HepG2 (cell line): ENCODE results near the gene CACNA1C. TPM values are rescaled to one million over a fixed set of nuclear protein-coding genes. Genes with fewer than 3 reads are reported as not detected.

ENCODE experiments used
- HDAC6 ChIP-seq: fragments of 200-600 bp; sonication (generic); IDR thresholded peaks from 2 replicates; pipeline ENCODE4 v1.7.0; 2017; ENCODE audit warnings: mild to moderate bottlenecking, antibody characterized with exemption, low read length, low read depth
- HNRNPL ChIP-seq: fragments of 200-400 bp; formaldehyde crosslinking; IDR thresholded peaks from 2 replicates; pipeline ENCODE4 v1.6.1; 2017; ENCODE audit warnings: mild to moderate bottlenecking, low read depth, low read length
- JARID2 ChIP-seq: sonication (generic); formaldehyde crosslinking; IDR thresholded peaks from 2 replicates; pipeline ENCODE4 v1.8.1; 2023; ENCODE audit warnings: missing genetic modification reagents, inconsistent platforms; ENCODE audit not compliant: insufficient replicate concordance
- PATZ1 ChIP-seq: sonication (generic); formaldehyde crosslinking; IDR thresholded peaks from 2 replicates; pipeline ENCODE4 v1.4.0; 2020; ENCODE audit warnings: missing genetic modification reagents
- PCBP2 ChIP-seq: fragments of 200-400 bp; formaldehyde crosslinking; optimal IDR thresholded peaks from 2 replicates; pipeline ENCODE3; 2018; ENCODE audit warnings: low read length, low read depth; ENCODE audit not compliant: poor library complexity, severe bottlenecking
- PPARG ChIP-seq: conservative IDR thresholded peaks from 2 replicates; pipeline ENCODE4 v1.6.1; 2016; ENCODE audit warnings: missing biosample characterization, missing genetic modification reagents
- SPEN ChIP-seq: sonication (generic); formaldehyde crosslinking; IDR thresholded peaks from 2 replicates; pipeline ENCODE4 v1.5.1; 2020; ENCODE audit warnings: low read depth, mild to moderate bottlenecking, missing genetic modification reagents
- ZFY ChIP-seq: sonication (generic); formaldehyde crosslinking; IDR thresholded peaks from 2 replicates; pipeline ENCODE4 v1.4.0; 2020; ENCODE audit warnings: missing genetic modification reagents
- ZNF234 ChIP-seq: sonication (generic); formaldehyde crosslinking; conservative IDR thresholded peaks from 2 replicates; pipeline ENCODE4 v1.5.1; 2020; ENCODE audit warnings: mild to moderate bottlenecking, missing genetic modification reagents
- ZNF331 ChIP-seq: sonication (generic); formaldehyde crosslinking; IDR thresholded peaks from 2 replicates; pipeline ENCODE4 v1.4.0; 2020; ENCODE audit warnings: missing genetic modification reagents
- ZNF598 ChIP-seq: sonication (generic); formaldehyde crosslinking; IDR thresholded peaks from 2 replicates; pipeline ENCODE4 v1.5.1; 2020; ENCODE audit warnings: mild to moderate bottlenecking, missing genetic modification reagents, borderline replicate concordance
- ZNF720 ChIP-seq: sonication (generic); formaldehyde crosslinking; IDR thresholded peaks from 2 replicates; pipeline ENCODE4 v1.4.0; 2020; ENCODE audit warnings: missing genetic modification reagents
- polyA plus RNA-seq, 8 experiments: library from polyadenylated mRNA; depleted of rRNA in 3 of 8; stranded (reverse) in 7 of 8; unstranded in 1 of 8; fragments of >200 nt; fragmentation: Illumina TruSeq in 4 of 8; extraction: Trizol in 4 of 8; gene quantifications; 2 replicates each; pipeline versions ENCODE4 v1.2.1 to v1.2.3, GENCODE V29; 2011 to 2016; ENCODE audit warnings: low read depth in 4 of 8, missing spikeins in 1 of 8, mixed read lengths in 1 of 8; ENCODE audit not compliant: insufficient read depth in 1 of 8
- total RNA-seq, 5 experiments: library from RNA; depleted of rRNA; stranded (reverse); fragments of >200 nt; fragmentation: Illumina TruSeq; extraction: Trizol; gene quantifications; 2 replicates each; pipeline ENCODE4 v1.2.3, GENCODE V29; 2016; ENCODE audit warnings: low read depth in 1 of 5
- TF ChIP-seq, protein P1 (sequence below): sonication (generic); formaldehyde crosslinking; conservative IDR thresholded peaks from 2 replicates; pipeline ENCODE4 v1.4.0; 2020; ENCODE audit warnings: mild to moderate bottlenecking, missing genetic modification reagents, moderate library complexity
- TF ChIP-seq, protein P2 (sequence below): sonication (generic); formaldehyde crosslinking; IDR thresholded peaks from 2 replicates; pipeline ENCODE4 v1.4.0; 2020; ENCODE audit warnings: missing genetic modification reagents
- TF ChIP-seq, protein P3 (sequence below): sonication (generic); formaldehyde crosslinking; IDR thresholded peaks from 2 replicates; pipeline ENCODE4 v1.4.0; 2020; ENCODE audit warnings: missing genetic modification reagents
- TF ChIP-seq, protein P4 (sequence below): sonication (generic); formaldehyde crosslinking; IDR thresholded peaks from 2 replicates; pipeline ENCODE4 v1.4.0; 2020; ENCODE audit warnings: missing genetic modification reagents

Gene CACNA1C
- total and polyA plus RNA-seq, 2 of the 13 experiments (the other 11 are each of a cell fraction or from before 2014, with no cell fraction given): not detected

- TF ChIP-seq ZFY (CRISPR knock-in tag) (0 out of 2 replicates have a peak, but pooled peaks have one; percentile 29), PCBP2 (no peak), PATZ1 (CRISPR knock-in tag) (no peak), JARID2 (no peak), SPEN (peak; percentile 51; the same call in 1 of the 2 replicates), ZNF331 (CRISPR knock-in tag) (peak; percentile 88), ZNF234 (CRISPR knock-in tag) (0 out of 2 replicates have a peak, but pooled peaks have one; percentile 58), ZNF598 (CRISPR knock-in tag) (0 out of 2 replicates have a peak, but pooled peaks have one; percentile 30), HNRNPL (no peak; the same call in 1 of the 2 replicates), ZNF720 (no peak), PPARG (CRISPR knock-in tag) (peak; percentile 69), HDAC6 (no peak)
- TF ChIP-seq, protein P1, sequence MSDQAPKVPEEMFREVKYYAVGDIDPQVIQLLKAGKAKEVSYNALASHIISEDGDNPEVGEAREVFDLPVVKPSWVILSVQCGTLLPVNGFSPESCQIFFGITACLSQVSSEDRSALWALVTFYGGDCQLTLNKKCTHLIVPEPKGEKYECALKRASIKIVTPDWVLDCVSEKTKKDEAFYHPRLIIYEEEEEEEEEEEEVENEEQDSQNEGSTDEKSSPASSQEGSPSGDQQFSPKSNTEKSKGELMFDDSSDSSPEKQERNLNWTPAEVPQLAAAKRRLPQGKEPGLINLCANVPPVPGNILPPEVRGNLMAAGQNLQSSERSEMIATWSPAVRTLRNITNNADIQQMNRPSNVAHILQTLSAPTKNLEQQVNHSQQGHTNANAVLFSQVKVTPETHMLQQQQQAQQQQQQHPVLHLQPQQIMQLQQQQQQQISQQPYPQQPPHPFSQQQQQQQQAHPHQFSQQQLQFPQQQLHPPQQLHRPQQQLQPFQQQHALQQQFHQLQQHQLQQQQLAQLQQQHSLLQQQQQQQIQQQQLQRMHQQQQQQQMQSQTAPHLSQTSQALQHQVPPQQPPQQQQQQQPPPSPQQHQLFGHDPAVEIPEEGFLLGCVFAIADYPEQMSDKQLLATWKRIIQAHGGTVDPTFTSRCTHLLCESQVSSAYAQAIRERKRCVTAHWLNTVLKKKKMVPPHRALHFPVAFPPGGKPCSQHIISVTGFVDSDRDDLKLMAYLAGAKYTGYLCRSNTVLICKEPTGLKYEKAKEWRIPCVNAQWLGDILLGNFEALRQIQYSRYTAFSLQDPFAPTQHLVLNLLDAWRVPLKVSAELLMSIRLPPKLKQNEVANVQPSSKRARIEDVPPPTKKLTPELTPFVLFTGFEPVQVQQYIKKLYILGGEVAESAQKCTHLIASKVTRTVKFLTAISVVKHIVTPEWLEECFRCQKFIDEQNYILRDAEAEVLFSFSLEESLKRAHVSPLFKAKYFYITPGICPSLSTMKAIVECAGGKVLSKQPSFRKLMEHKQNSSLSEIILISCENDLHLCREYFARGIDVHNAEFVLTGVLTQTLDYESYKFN: peak; percentile 99
- TF ChIP-seq, protein P2, sequence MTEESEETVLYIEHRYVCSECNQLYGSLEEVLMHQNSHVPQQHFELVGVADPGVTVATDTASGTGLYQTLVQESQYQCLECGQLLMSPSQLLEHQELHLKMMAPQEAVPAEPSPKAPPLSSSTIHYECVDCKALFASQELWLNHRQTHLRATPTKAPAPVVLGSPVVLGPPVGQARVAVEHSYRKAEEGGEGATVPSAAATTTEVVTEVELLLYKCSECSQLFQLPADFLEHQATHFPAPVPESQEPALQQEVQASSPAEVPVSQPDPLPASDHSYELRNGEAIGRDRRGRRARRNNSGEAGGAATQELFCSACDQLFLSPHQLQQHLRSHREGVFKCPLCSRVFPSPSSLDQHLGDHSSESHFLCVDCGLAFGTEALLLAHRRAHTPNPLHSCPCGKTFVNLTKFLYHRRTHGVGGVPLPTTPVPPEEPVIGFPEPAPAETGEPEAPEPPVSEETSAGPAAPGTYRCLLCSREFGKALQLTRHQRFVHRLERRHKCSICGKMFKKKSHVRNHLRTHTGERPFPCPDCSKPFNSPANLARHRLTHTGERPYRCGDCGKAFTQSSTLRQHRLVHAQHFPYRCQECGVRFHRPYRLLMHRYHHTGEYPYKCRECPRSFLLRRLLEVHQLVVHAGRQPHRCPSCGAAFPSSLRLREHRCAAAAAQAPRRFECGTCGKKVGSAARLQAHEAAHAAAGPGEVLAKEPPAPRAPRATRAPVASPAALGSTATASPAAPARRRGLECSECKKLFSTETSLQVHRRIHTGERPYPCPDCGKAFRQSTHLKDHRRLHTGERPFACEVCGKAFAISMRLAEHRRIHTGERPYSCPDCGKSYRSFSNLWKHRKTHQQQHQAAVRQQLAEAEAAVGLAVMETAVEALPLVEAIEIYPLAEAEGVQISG (CRISPR knock-in tag): peak; percentile 59; the same call in 1 of the 2 replicates
- TF ChIP-seq, protein P3, sequence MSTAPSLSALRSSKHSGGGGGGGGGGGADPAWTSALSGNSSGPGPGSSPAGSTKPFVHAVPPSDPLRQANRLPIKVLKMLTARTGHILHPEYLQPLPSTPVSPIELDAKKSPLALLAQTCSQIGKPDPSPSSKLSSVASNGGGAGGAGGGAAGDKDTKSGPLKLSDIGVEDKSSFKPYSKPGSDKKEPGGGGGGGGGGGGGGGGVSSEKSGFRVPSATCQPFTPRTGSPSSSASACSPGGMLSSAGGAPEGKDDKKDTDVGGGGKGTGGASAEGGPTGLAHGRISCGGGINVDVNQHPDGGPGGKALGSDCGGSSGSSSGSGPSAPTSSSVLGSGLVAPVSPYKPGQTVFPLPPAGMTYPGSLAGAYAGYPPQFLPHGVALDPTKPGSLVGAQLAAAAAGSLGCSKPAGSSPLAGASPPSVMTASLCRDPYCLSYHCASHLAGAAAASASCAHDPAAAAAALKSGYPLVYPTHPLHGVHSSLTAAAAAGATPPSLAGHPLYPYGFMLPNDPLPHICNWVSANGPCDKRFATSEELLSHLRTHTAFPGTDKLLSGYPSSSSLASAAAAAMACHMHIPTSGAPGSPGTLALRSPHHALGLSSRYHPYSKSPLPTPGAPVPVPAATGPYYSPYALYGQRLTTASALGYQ: 0 out of 2 replicates have a peak, but pooled peaks have one; percentile 43
- TF ChIP-seq, protein P4, sequence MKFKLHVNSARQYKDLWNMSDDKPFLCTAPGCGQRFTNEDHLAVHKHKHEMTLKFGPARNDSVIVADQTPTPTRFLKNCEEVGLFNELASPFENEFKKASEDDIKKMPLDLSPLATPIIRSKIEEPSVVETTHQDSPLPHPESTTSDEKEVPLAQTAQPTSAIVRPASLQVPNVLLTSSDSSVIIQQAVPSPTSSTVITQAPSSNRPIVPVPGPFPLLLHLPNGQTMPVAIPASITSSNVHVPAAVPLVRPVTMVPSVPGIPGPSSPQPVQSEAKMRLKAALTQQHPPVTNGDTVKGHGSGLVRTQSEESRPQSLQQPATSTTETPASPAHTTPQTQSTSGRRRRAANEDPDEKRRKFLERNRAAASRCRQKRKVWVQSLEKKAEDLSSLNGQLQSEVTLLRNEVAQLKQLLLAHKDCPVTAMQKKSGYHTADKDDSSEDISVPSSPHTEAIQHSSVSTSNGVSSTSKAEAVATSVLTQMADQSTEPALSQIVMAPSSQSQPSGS (CRISPR knock-in tag): peak; percentile 78; the same call in 1 of the 2 replicates
Observed at GRCh38 chr12:2248087-2248900, 195.5 kb downstream of the CACNA1C start (continued).
